SHP77 (cell line): Measurements from ENCODE around the gene C14orf132.

Source experiments
- DNase-seq, 2 experiments: peaks; one replicate each; lab custom pipeline; 2025; lab: John Stamatoyannopoulos, UW

Gene C14orf132

DNA sequence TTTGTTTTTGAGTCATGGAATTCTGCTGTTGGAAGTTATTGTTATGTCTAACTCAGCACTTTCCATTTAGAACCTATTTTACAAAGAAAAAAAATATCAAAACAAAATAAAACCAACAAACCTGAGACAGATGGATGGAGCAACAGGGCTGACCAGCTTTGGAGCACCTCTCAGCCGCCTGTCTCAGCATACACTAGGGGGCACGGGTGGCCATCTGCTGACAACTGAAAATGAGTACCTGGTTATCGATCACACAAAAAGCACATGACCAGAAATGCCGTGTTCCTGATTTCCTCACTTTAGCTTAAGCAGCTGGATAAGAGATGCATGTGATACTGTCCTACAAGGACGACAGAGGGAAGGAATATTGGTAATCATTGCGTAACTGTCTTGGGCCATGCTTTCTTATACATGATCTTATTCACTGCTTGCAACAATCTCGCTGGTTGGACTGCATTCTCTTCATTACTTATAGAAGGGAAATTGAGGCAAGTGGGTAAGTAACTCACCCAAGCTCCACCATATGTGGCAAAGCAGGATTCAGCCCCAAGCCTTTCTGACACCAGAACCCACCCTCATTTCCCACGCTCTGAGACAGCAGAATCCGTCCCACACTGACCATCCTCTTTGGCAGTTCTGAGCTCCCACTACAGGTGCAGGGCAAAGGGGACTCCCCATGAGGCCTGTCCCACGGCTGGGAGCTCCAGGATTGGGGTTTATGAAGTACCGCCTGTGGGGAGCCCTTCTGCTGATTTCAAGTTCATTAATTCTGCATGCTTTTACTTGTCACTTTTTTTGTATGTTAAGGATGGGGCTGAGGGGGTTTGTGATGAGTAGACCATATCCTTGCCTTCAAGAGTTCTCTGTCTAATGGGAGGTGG, 43.5 kb downstream of the C14orf132 start:
- DNase-seq: no peak

DNA sequence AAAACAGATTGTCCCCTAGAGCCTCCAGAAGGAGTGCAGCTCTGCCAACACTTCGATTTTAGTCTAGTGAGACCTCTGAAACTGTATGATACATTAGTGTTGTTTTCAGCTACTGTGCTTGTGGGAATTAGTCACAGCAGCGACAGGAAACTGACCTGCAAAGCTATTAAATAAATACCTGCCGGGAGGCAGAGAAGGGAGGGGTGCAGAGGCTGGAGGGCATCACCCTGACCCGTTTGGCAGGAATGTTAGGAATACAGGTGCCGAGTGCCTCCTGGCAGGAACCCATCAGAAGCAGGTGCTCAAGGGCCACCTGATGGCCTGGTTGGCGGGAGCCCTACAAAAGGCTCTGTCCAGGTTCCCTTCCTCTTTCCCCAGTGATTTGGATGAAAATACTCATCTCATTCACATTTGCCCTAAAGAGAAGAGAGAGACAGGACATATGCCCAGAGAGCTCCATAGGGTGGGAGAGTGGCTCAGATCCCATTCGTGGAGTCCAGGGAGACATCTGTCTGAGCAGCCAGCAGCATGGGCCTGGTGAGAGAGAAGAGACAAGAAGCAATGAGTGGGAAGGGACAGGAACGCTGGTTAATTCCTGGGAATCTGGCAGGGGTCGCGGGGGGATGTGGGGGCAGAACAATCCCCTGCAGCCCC, 44.6 kb downstream of the C14orf132 start:
- DNase-seq: peak in 1 of 2 experiments; percentile 57

DNA sequence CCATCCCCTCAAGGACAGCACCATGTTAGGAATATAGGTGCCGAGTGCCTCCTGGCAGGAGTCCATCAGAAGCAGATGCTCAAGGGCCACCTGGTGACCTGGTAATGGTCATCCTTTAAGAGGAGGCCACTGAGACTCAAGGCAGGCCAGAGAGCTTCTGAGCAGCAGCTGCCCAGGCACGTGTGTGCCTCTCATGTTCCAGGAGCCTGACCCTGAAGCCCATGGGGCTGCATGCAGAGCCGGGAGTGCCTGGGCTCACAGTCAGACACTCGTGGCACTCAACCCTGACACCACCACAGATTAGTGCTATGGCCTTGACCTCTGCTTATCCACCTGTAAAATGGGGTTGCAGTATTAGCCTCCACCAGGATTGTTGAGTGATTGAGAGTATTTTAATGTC, 45.6 kb downstream of the C14orf132 start:
- DNase-seq: peak; percentile 86 to 89

DNA sequence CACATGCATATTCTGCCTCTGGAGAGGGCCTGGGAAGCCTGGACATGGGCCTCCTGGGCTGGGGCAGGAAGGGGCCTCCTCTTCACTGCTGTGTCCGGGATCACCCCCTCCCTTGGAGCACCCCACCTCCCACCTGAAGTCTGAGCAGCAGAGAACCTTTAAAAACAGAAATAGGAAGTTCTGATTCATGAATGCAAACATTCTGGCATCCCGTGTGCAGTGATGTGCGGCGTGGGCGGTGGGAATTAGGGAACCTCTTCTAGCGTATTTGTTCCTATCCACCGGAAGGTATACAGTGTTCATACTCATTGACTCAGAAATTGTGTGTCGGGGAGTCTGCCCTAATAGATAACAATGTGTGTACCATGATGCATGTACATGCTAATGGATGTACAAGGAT, 46.2 kb downstream of the C14orf132 start:
- no peak for DNase-seq

DNA sequence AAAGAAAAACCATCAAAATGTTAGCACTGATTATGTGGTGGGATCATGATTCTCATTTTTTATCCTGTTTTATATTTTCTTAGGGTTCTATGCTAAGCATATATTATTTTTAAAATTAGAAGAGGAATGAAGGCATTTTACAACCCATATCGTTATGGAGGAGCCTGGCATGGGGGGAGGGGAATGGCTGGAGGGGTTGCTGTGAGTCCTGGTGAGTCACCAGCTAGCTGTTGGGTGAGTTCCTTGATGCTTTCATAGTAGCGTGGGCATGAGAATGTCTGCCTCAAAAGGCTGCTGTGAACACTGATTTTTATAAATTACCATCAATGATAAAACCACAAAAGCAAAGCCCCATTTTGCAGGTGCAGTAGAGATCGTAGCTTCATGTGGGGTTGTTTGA, 46.9 kb downstream of the C14orf132 start:
- peak in 1 of 2 experiments; percentile 10 for DNase-seq

DNA sequence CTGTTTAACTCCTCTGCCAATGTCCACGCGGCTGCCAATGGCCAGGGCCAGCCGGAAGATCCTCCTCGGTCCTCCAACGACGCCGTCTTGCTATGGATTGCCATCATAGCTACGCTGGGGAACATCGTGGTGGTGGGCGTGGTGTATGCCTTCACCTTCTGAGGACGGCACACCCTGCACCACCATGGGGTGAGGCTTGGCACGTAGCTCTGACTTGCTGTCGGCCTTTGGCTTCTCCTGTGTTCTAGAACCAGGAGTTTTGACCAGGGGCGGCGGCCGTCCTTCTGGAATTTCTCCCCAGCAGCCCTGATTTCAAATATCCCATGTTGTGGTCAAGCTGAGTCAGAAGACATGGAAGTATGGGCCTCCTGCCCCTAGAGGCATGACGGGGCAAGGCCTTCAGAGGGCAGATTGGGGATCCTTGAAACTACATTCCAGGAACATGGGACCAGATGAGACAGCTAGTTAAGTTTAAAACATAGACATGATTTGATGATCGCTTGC, 47.5 kb downstream of the C14orf132 start:
- no peak for DNase-seq

DNA sequence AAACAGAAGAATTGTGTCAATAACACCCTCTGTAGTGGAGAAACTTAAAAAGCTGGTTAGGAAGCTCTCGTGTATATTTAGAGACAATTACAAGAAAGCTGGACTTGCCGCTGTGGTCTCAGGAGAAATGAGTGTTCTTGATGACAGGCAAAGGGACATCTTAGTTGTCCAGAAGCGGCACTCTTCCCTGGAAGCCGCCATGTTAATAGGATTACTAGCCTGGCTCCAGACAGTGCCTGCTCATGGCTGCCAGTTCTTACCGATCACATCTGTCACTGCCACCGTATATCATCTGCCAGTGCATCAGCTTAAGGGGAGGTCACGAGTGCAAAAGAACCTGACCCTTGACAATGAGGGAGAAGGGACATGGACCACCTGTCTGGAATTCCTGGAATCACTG, 48.9 kb downstream of the C14orf132 start:
- no peak for DNase-seq

DNA sequence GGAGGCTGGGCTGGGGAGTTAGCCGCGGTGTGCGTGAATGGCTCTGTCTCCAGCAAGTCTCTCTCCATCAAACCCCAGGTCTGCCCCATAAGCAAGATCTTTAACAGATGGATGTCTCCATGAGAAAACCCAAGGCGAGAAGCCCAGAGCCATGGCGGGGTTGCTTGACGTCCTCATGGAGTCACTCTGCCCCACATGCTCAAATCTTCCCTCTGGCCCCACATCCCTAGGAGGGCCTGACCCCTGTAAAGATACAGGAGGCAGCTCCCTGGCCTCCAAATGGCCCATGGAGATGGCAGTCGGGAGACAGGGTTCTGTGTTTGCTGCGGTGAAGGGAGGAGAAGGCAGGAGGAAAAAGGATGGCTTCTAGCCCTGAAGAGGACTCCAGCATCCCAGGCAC, 49.3 kb downstream of the C14orf132 start:
- DNase-seq: no peak

DNA sequence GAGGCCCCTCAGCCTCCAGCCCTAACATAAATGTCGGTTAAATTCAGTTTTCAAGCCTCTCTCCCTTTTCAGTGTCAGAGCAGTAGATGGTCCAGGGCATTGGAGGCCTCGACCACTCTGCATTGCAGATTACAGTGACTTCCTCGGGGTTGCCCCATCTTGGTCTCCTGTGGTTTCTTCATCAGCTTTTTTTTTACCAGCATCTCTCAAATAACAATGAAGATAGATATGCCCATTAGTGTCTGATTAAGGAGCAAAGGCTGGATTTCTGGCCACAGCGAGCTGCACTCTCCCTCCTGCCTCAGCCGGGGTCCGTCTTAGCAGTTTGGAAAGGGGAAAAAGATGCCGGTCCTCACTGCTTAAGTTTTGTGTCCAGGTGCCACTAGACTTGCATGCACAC, 49.7 kb downstream of the C14orf132 start:
- DNase-seq: no peak

DNA sequence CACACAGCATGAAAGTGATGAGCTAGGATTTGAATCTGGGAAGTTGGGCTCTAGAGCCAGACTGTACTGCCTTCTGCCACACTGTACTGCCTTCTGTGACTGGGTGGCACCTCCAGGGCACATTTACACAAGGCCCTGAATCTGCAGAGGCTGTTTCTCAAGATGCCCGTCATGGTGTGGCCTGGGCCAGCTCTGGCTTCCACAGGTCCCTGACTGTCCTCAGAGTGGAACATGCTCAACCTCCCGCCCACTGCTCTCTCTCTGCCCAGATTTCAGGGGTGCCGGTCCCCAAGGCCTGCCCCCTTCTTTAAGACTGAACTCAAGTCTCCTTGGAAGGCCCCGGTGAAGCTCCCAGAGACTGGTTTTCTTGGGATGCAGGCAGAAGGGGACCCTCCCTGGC, 50.2 kb downstream of the C14orf132 start:
- no peak for DNase-seq

DNA sequence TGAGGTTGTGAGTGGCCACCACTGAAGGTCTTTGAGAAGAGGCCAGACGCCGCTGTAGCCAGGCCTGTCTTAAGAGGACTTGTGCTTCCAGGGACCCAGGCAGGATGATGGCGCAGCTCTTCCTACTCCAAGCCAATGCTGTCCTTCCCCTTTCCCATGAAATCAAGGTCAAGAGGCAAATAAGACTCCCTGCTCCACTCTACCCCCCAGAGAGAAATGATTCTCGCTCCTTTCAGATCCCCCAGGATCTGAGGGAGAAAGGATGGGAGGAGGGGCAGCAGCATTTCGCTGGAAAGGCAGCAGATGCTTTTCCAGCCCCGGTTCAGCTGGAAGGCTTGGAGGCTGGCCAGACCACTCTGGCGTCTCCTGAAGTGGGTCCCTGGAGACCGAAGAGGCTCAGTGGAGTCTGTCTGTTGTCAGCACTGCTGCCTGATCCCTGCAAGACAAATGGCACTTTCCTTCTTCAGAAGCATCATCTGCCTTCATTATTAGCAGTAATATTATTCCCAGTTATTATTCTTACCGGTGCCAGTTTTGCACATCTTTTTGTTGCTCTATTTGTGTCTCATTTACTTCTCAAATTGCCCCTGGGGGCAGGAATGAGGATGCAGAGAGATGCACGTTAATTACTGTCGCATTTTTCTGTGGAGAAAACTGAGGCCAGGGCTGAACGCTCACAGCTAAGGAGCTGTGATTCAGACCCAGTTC, 51.4 kb downstream of the C14orf132 start:
- peak; percentile 84 to 87 for DNase-seq

DNA sequence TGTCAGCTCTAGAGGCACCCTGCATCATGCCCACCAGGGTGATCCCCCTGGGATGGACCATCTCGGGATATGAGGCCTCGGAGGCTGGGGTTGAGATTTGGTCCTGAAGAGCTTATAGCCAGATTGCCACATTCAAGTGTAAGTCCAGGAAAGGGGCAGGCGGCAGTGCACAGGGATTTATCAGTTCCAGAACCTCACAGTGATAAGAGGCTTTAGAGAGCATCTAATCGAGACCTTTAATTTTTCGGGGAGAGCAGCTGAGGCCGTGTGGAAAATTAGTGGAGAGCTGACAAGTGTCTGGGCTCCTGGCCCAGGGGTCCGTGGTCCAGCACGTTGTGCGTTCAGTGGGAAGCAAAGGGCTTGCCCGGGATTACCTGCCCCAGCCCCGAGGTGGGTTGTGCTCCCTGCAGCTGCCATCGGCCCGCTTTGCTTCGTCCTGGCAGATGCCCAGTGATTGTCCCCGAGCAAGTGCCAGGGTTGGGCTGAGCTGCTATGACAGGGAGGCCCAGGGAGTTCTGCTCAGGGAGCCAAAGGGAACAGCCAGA, 52.1 kb downstream of the C14orf132 start:
- DNase-seq: peak in 1 of 2 experiments; percentile 51

DNA sequence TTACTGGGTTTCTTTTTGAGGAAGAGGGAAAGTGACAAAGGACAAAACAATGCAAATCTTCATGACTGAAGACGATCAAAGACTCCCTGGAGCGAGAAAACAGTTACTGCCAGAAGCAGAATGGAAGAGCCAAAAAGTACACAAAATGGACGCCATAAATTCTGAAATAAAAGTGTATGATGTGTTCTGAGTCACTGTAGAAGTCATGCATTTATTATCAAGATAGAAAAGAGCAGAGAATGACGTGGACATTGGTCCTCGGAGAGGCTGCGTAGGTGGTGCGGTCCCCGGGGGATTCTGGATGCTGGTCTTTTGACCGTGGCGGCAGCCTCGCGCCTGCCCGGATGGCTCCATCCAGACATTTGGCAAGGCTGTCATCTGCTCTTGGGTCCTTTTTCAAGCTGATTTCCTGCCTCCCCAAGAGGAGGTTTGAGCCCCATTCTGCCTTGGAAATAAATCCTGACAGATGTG, 52.8 kb downstream of the C14orf132 start:
- DNase-seq: no peak

DNA sequence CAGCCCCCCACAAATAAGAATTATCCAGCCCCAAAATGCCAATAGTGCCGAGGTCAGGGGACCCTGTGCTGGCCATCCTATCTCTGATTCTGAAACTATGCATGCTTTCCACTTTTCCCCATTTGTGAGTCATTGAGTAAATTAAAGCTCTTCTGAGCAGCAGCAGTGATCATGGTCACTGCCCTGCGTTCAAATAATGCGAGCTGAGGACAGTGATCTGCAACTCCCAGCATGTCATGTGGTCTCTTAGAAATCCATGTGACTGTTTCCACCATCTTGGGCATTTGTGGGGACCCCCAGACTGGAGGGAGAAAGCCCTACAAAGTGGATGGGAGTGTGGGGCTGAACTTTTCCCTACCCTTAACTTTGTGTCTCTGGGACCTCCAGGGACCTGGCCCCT, 53.8 kb downstream of the C14orf132 start:
- DNase-seq: no peak

DNA sequence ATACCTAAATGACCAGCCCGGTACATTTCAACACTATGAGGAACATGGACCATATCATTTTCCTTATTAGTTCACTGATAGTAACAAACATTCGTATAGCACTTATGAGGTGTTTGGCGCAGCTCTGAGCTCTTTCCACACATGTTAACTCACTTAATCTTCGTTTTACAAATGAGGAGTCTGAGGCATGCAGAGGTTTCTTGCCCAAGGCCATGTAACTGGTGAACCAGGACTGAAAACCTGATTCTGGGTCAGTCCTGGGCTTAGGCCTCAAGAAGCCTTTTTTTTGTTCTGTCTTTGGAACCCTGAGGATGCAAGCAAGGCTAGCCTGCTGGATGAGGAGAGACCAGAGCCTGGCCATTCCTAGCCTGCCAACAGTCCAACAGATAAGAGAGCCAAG, 55.0 kb downstream of the C14orf132 start:
- no peak for DNase-seq

DNA sequence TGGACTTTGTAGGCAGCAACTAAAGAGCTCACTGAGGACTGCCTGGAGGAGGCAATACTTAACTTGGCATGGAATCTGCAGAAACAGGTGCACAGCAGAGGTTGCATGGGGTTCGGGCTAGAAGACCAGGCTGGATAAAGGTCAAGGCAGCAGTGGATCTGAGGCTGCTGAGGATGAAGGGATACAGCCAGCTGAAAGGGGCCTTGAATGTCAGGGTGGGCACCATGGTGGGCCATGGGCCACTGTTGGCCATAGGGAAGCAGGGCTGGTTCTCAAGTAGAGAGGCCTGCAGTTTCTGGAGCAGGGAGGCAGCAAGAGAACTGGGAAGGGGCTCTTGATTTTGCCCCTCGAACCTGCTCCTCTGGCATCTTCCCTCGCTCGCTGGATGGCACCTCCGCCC, 55.5 kb downstream of the C14orf132 start:
- no peak for DNase-seq

DNA sequence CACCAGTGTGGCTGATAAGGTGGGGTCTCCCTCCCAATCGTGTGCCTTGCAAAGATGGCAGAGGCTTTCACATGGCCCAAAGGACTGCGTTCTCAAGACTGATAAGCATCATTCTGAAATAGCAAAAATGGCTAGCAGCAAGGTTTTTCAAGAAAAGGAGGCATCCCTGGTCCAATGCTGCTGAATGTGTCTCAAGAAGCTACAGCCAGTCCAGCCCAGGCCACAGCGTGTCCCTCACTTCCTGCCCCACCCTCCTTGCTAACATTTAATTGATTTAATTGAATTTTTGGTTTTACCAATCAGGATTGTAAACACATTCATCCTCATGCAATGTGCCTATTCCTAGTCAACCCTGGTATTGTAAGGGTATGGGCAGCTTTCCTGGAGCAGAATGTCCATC, 55.9 kb downstream of the C14orf132 start:
- DNase-seq: no peak

DNA sequence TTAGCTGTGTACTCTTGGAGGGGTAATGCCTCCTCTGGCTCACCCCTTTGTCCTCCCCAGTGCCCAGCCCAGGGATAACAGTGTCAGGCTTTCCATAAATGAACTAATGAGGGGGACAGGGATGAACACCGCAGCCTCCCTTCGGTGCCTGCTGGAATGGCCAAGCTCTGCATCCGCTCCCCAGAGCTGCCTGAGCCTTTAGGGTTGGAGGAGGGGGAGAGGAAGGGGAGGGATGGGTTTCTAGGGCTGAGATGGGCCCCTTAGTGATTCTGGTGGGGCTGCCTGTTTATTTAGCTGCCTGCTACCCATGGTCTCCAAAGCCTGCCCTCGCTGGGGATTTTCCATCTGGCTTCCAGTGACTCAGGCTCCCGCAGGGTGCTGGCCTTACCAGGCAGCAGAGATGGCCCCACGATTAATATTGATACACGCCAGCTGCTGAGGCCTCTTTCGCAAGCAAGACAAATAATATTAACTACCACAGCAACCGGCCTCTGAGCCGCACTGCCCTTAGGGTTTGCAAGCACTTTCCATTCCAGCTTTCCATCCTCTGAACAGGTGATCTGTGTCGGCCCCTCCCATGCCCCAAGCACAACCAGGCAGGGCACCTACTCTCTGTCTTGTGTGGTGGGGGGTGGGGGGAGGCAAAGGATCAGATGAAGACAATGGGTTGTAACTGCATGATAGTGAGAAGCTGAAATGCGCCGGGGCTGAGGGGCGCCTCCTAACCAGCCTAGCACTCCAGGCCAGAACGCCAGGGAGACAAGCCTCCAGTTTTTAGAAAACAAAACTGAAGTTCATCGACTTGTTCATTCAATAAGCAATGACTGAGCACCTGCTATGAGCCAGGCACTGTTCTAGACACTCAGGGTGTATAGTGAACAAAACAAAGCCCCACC, 56.7 kb downstream of the C14orf132 start:
- DNase-seq: peak; percentile 98 to 99

DNA sequence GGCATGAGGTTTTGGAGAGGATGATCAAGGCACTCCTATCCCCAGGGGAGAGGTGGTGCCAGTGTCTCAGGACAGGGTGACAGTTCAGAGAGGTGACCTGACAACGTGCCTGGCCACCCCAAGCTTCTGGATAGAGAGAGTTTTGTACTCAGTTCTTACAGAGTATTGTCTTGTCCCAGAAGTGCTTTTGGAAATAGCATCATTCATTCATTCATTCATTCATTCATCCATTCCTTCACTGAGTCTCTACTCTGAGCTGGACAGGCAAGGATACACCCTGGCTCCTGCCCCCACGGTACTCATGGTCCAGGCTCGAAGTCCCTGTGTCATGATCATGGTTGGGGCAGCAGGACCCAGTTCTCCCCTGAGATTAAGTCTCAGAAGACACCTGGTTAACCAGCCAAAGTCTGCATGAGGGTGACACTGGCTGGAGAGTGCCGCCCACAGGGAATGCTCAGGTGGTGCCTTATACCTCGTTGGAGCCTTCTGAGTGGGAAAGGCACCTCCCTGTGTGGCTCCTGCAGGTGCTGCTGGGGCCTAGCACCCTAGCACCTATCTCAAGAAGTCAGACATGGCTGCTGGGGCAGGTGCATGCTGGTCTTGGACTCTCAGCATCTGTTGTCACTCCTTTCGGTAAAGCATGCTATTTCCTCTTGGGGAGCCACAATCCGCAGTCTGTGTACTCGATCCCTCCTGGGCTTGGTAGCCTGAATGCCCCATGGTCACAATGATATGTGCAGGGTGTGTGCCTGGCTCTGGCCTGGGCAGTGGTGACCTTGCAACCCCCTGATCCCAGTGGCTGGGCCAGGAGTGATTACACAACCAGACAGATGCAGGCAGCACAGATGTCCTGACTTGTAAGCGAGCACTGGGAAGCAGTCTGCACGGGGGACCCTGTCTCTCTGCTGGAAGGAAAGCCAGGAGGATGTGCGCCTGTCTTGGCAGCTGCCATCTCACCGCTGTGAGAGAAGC, 57.8 kb downstream of the C14orf132 start:
- DNase-seq: peak in 1 of 2 experiments; percentile 26

DNA sequence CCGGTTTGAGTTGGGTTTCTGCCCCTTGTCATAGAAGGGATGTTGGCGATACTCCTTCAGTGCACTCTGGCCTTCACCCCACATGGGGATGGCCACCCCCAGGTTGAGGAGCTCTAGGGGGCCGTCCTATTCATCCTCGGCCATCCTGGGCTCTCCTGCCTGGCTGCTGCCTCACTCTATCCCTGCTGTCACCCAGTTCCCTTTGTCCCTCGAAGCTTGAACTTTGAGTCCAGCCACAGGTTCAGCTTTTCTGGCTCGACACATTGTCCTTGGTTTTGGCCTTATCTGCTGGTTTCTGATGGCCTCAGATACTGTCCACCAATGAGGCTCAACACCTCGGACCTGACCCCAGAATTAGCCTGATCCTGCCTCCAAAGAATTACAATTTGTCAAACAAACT, 58.6 kb downstream of the C14orf132 start:
- DNase-seq: no peak
